ENCODE measurements around the gene RUFY2. TPM values are rescaled to one million over a fixed set of nuclear protein-coding genes. Genes with fewer than 3 reads are reported as not detected.

Gene RUFY2
- total and polyA plus RNA-seq, 2 experiments from 2014 or later, result 10.3 to 17.3 TPM

DNA sequence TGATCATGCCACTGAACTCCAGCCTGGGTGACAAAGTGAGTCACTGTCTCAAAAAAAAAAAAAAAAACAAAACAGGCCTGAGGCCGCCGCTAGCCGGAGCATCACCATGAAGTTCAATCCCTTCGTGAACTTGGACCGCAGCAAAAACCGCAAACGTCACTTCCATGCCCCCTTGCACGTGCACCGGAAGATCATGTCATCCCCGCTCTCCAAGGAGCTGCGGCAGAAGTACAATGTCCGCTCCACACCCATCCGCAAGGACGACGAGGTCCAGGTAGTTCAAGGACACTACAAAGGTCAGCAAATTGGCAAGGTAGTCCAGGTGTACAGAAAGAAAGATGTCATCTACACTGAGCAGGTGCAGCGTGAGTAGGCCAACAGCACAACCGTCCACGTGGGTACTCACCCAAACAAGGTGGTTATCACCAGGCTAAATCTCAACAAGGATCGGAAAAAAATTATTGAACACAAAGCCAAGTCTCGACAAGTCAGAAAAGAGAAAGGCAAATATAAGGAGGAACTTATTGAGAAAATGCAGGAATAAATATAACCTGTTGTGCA is 17.5 kb upstream of the RUFY2 start:
- Histone ChIP-seq H2AFZ (no peak overlapping the region), H3K4me2 (no peak overlapping the region), H3K79me2 (replicated peaks; ENCODE audit: insufficient read depth) (no peaks in the 10 kb centered on the region), H3K36me3 (ENCODE audit: insufficient read depth) (peaks cover 20% of the 10 kb centered on the region), H3F3A (replicated peaks; ENCODE audit: low read depth) (0 out of 2 replicates have a peak, but pooled peaks cover 4% of the 10 kb centered on the region), H3K4me1 (ENCODE audit: insufficient read depth) (no peaks in the 10 kb centered on the region), H4K20me1 (replicated peaks; ENCODE audit: insufficient read depth) (peaks cover 6% of the 10 kb centered on the region), H3K27me3 (ENCODE audit: insufficient read depth) (no peaks in the 10 kb centered on the region), H3K9me2 (ENCODE audit: insufficient read depth) (no peaks in the 10 kb centered on the region), H3K4me3 (no peak overlapping the region), H3K27ac (ENCODE audit: low read depth) (no peak overlapping the region)
- Mint-ChIP-seq H3K27me3 (ENCODE audit: insufficient read depth, low read depth, poor library complexity) (peaks cover 4% of the 10 kb centered on the region), H3K36me3 (ENCODE audit: low read depth) (peaks cover 64% of the 10 kb centered on the region), H3K4me1 (no peaks in the 10 kb centered on the region), H3K9me3 (no peaks in the 10 kb centered on the region; the same call in 1 of the 3 replicates), H3K27ac (no peak overlapping the region), H3K4me3 (no peak overlapping the region)
- no peak for DNase-seq (ENCODE audit: low spot score)
- ATAC-seq, result no peak
- TF ChIP-seq ZNF331 (CRISPR knock-in tag; IDR thresholded peaks at IDR 0.05; ENCODE audit: low read depth), result no peak
- no peak for TF ChIP-seq EZH2 (IDR thresholded peaks at IDR 0.05; ENCODE audit: low read depth, unreplicated experiment)

DNA sequence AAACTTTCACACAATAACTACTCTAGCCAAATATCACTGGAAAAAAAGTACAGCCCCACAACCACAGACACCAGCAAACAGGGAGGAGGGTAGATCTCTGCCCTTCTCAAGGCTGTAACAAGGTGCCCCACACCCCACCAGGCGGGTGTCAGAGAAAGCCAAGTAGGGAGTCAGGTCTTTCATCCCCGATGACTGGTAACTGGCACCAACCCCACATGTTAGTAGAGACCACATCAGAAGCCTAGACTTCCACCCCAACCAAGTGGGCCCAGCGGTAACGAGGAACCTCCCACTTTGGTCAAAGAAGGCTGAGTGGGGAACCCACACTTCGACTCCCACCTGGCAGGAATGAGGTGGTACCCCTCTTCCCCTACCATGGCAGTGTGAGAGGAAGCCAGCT is 16.4 kb upstream of the RUFY2 start:
- H3K27ac ChIP-seq (ENCODE audit: low read depth), result peak overlapping the region; percentile 47; the same call in 1 of the 2 replicates
- Mint-ChIP-seq H3K4me3 (no peak overlapping the region), H3K9me3 (no peaks in the 10 kb centered on the region; the same call in 1 of the 3 replicates), H3K4me1 (no peaks in the 10 kb centered on the region), H3K27me3 (ENCODE audit: insufficient read depth, low read depth, poor library complexity) (peaks cover 4% of the 10 kb centered on the region), H3K27ac (0 out of 2 replicates have a peak overlapping the region, but pooled peaks have one; percentile 30), H3K36me3 (ENCODE audit: low read depth) (peaks cover 68% of the 10 kb centered on the region)
- DNase-seq (ENCODE audit: low spot score), result no peak
- H3F3A ChIP-seq (replicated peaks; ENCODE audit: low read depth), result 0 out of 2 replicates have a peak, but pooled peaks cover 4% of the 10 kb centered on the region
- H3K4me1 ChIP-seq (ENCODE audit: insufficient read depth), result no peaks in the 10 kb centered on the region
- H3K9me2 ChIP-seq (ENCODE audit: insufficient read depth), result no peaks in the 10 kb centered on the region
- no peak for TF ChIP-seq ZNF331 (CRISPR knock-in tag; IDR thresholded peaks at IDR 0.05; ENCODE audit: low read depth)
- TF ChIP-seq NANOG (IDR thresholded peaks at IDR 0.05; ENCODE audit: borderline replicate concordance), result no peak
- no peak for TF ChIP-seq JUNB (IDR thresholded peaks at IDR 0.05; ENCODE audit: unreplicated experiment)
- TF ChIP-seq EZH2 (IDR thresholded peaks at IDR 0.05; ENCODE audit: low read depth, unreplicated experiment), result no peak
- TF ChIP-seq, protein P1, sequence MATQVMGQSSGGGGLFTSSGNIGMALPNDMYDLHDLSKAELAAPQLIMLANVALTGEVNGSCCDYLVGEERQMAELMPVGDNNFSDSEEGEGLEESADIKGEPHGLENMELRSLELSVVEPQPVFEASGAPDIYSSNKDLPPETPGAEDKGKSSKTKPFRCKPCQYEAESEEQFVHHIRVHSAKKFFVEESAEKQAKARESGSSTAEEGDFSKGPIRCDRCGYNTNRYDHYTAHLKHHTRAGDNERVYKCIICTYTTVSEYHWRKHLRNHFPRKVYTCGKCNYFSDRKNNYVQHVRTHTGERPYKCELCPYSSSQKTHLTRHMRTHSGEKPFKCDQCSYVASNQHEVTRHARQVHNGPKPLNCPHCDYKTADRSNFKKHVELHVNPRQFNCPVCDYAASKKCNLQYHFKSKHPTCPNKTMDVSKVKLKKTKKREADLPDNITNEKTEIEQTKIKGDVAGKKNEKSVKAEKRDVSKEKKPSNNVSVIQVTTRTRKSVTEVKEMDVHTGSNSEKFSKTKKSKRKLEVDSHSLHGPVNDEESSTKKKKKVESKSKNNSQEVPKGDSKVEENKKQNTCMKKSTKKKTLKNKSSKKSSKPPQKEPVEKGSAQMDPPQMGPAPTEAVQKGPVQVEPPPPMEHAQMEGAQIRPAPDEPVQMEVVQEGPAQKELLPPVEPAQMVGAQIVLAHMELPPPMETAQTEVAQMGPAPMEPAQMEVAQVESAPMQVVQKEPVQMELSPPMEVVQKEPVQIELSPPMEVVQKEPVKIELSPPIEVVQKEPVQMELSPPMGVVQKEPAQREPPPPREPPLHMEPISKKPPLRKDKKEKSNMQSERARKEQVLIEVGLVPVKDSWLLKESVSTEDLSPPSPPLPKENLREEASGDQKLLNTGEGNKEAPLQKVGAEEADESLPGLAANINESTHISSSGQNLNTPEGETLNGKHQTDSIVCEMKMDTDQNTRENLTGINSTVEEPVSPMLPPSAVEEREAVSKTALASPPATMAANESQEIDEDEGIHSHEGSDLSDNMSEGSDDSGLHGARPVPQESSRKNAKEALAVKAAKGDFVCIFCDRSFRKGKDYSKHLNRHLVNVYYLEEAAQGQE (IDR thresholded peaks at IDR 0.05; ENCODE audit: unreplicated experiment), result no peak
- TF ChIP-seq CREB1 (CRISPR knock-in tag; IDR thresholded peaks at IDR 0.05; ENCODE audit: low read depth), result no peak
- peaks cover 29% of the 10 kb centered on the region for H3K36me3 ChIP-seq (ENCODE audit: insufficient read depth)
- H3K27me3 ChIP-seq (ENCODE audit: insufficient read depth), result no peaks in the 10 kb centered on the region
- H3K4me2 ChIP-seq, result no peak overlapping the region
- no peaks in the 10 kb centered on the region for H3K79me2 ChIP-seq (replicated peaks; ENCODE audit: insufficient read depth)
- no peak overlapping the region for H2AFZ ChIP-seq
- no peak for ATAC-seq
- H3K4me3 ChIP-seq, result no peak overlapping the region
- H4K20me1 ChIP-seq (replicated peaks; ENCODE audit: insufficient read depth), result peaks cover 6% of the 10 kb centered on the region; the same call in 1 of the 2 replicates

All from GM23338 (cell line).